OCI-LY3 (cell line): Measurements from ENCODE around the gene NOP56.

Experiments used
- H2AFZ ChIP-seq: fragments of 200-600, 300-600 bp; shearing (Covaris generic); 2 replicates; pipeline ENCODE4 v1.6.0; 2014; ENCODE audit warnings: antibody characterized with exemption, low read depth, low read length
- H3K27ac ChIP-seq: fragments of 200-600, 300-600 bp; sonication (generic); 2 replicates; pipeline ENCODE4 v1.5.1; 2014; ENCODE audit warnings: mild to moderate bottlenecking, low read length, moderate library complexity, mixed read lengths
- H3K27me3 ChIP-seq: fragments of 200-600, 300-600 bp; sonication (generic); 2 replicates; pipeline ENCODE4 v1.6.1; 2014; ENCODE audit warnings: low read depth, low read length, mixed read lengths
- H3K36me3 ChIP-seq: fragments of 200-600, 300-600 bp; sonication (generic); replicated peaks from 2 replicates; pipeline ENCODE3; 2014; ENCODE audit warnings: low read depth, low read length, mixed read lengths
- H3K4me1 ChIP-seq: fragments of 300-600, 200-600 bp; sonication (generic); 2 replicates; pipeline ENCODE4 v1.6.1; 2014; ENCODE audit warnings: low read length, mixed read lengths
- H3K4me2 ChIP-seq: fragments of 200-600, 300-600 bp; sonication (generic); 2 replicates; pipeline ENCODE4 v1.6.1; 2014; ENCODE audit warnings: low read length, mixed read lengths
- H3K4me3 ChIP-seq: fragments of 300-600, 200-600 bp; sonication (generic); 2 replicates; pipeline ENCODE4 v1.5.1; 2014; ENCODE audit warnings: antibody characterized with exemption, mild to moderate bottlenecking, low read length, moderate library complexity
- H3K79me2 ChIP-seq: fragments of 300-600, 200-600 bp; shearing (Covaris generic); 2 replicates; pipeline ENCODE4 v1.6.1; 2014; ENCODE audit warnings: mild to moderate bottlenecking, low read length, mixed read lengths
- H3K9ac ChIP-seq: fragments of 300-600, 200-600 bp; shearing (Covaris generic); 2 replicates; pipeline ENCODE4 v1.6.0; 2014; ENCODE audit warnings: mild to moderate bottlenecking, low read length, moderate library complexity
- H3K9me3 ChIP-seq: fragments of 200-600, 300-600 bp; shearing (Covaris generic); 2 replicates; pipeline ENCODE4 v1.6.1; 2014; ENCODE audit warnings: low read length, mixed read lengths; ENCODE audit not compliant: insufficient read depth
- H4K20me1 ChIP-seq: fragments of 200-600, 300-600 bp; sonication (generic); 2 replicates; pipeline ENCODE4 v1.6.1; 2016; ENCODE audit warnings: low read length, mixed read lengths; ENCODE audit not compliant: insufficient read depth
- EZH2phosphoT487 ChIP-seq: fragments of 200-600 bp; shearing (Covaris generic); IDR thresholded peaks from 2 replicates; pipeline ENCODE4 v1.6.1; 2018; ENCODE audit warnings: antibody characterized with exemption, mixed run types, low read depth
- TF ChIP-seq, protein P1 (sequence below): fragments of 200-600, 300-600 bp; sonication (generic); IDR thresholded peaks from 2 replicates; pipeline ENCODE4 v1.5.1; 2014; ENCODE audit warnings: antibody characterized with exemption, low read length, low read depth

The NOP56 gene

DNA sequence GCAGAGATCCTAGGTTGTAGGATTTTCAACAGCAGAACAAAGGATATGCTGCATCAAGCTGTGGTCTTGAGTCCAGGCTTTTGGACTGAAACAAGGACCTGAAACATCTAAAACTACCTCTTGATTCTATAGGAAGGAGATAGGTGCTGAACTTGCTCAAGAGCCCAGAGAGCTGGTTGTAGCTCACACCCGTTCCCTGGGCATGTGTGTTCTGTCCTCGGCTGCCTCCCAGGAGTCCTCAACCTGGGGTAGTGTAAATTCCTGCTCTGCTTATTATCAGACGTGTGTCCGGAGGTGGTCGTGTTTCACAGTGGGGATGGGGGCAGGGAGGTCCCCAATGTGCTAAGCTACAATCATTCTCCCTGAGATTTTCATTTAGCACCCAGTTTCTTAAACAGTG, 4.8 kb downstream of the NOP56 start:
- H3K27ac ChIP-seq, result no peak overlapping the region
- H2AFZ ChIP-seq, result no peak overlapping the region
- no peaks in the 10 kb centered on the region for H3K9me3 ChIP-seq
- TF ChIP-seq EZH2phosphoT487, result no peak
- TF ChIP-seq, protein P1, sequence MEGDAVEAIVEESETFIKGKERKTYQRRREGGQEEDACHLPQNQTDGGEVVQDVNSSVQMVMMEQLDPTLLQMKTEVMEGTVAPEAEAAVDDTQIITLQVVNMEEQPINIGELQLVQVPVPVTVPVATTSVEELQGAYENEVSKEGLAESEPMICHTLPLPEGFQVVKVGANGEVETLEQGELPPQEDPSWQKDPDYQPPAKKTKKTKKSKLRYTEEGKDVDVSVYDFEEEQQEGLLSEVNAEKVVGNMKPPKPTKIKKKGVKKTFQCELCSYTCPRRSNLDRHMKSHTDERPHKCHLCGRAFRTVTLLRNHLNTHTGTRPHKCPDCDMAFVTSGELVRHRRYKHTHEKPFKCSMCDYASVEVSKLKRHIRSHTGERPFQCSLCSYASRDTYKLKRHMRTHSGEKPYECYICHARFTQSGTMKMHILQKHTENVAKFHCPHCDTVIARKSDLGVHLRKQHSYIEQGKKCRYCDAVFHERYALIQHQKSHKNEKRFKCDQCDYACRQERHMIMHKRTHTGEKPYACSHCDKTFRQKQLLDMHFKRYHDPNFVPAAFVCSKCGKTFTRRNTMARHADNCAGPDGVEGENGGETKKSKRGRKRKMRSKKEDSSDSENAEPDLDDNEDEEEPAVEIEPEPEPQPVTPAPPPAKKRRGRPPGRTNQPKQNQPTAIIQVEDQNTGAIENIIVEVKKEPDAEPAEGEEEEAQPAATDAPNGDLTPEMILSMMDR, result no peak
- peaks cover 64% of the 10 kb centered on the region for H4K20me1 ChIP-seq
- H3K27me3 ChIP-seq, result no peaks in the 10 kb centered on the region
- H3K4me3 ChIP-seq, result no peak overlapping the region
- peaks cover 80% of the 10 kb centered on the region for H3K36me3 ChIP-seq
- peaks cover 11% of the 10 kb centered on the region for H3K4me1 ChIP-seq
- H3K79me2 ChIP-seq, result peaks cover 50% of the 10 kb centered on the region
- no peak overlapping the region for H3K9ac ChIP-seq
- no peak overlapping the region for H3K4me2 ChIP-seq

DNA sequence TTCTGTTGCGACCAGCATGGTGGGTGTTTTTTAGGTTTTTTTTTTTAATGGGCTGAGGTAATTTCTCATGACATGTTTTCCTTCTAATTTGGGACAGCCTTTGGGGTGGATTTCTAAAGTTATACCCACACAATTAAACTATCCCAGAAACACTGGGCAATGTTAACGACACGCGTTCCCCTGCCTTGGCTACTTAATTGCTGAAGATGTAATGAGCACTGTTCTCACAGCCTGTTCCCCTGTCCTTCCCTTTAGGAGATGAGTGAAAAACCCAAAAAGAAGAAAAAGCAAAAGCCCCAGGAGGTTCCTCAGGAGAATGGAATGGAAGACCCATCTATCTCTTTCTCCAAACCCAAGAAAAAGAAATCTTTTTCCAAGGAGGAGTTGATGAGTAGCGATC, 5.2 kb downstream of the NOP56 start:
- Histone ChIP-seq H3K27ac (no peak overlapping the region), H3K9ac (no peak overlapping the region), H4K20me1 (peaks cover 64% of the 10 kb centered on the region)

DNA sequence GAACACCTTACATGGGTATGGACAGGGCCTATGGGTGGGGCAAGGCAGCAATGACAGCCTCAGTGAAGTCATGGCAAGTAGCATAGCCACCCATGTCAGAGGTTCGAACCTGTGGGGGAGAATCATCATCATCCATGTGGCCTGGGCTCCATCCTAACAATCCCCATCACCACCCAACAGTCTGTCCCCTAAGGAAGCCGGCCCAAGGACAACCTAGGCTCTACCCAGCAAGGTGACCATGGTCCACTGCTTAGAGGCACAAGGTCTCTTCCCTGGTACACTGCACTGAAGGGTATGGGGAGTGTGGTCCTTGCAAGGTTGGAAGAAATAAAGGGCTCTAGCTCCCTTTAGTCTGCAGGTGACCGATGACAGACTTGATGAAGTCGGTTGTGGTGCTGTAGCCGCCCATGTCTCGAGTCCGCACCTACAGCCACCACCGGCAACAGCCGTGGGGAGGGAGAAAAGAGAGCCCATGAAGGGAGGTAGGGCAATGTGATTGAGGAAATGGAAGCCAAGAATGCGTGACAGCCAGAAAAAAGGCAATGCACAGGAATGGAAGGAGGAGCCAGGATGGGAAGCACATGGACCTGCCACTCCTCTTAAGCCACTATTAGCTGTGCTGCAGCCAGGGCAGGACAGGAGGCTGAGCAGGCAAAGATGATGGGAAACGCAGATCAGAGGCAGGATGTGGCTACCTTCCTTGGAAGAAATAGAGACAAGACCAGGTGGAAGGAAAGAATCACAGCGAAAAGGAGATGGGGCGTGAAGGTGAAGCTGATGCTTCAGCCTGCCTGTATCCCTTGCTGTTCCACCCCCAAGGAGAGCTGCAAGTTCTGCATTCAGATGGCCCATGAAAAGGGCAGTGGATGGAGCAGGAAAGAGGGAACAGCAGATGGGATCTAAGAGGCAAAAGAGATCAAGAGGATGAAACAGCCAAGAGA, 6.3 kb downstream of the NOP56 start:
- Histone ChIP-seq H3K9me3 (no peaks in the 10 kb centered on the region), H3K9ac (no peak overlapping the region), H3K4me3 (no peak overlapping the region), H3K4me2 (no peak overlapping the region), H3K27ac (no peak overlapping the region), H3K36me3 (peaks cover 73% of the 10 kb centered on the region), H3K27me3 (no peaks in the 10 kb centered on the region), H4K20me1 (peaks cover 57% of the 10 kb centered on the region), H3K4me1 (peaks cover 18% of the 10 kb centered on the region), H3K79me2 (peaks cover 47% of the 10 kb centered on the region), H2AFZ (no peak overlapping the region)
- TF ChIP-seq, protein P1, result no peak
- TF ChIP-seq EZH2phosphoT487, result no peak

More for the DNA sequence above, 5.2 kb downstream of the NOP56 start:
- Histone ChIP-seq H2AFZ (no peak overlapping the region), H3K4me2 (no peak overlapping the region), H3K4me1 (peaks cover 11% of the 10 kb centered on the region), H3K36me3 (peaks cover 80% of the 10 kb centered on the region), H3K4me3 (no peak overlapping the region), H3K9me3 (no peaks in the 10 kb centered on the region), H3K27me3 (no peaks in the 10 kb centered on the region), H3K79me2 (peaks cover 47% of the 10 kb centered on the region)
- no peak for TF ChIP-seq EZH2phosphoT487
- TF ChIP-seq, protein P1, result no peak

DNA sequence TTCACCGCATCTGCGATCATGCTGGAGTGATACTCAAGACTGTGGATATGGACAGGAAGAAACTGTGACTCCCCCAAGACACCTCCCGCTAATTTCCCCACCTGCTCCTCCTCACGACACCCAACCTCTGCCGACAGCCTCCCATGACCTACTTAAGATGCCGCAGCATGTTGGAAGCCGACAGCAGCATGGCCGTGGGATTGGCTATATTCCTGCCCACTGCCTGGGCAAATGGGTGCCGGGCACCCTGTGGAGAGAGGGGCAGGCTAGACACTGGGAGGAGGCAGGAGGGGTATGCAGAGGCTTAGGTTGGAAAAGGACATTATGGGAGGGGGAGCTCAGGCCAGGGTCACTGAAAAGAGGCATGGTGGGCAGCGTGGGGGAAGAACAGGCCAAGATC, 7.1 kb downstream of the NOP56 start:
- H3K27me3 ChIP-seq, result no peaks in the 10 kb centered on the region
- no peaks in the 10 kb centered on the region for H3K9me3 ChIP-seq
- no peak overlapping the region for H3K4me2 ChIP-seq
- H3K4me3 ChIP-seq, result no peak overlapping the region
- no peak overlapping the region for H3K9ac ChIP-seq
- H3K4me1 ChIP-seq, result peaks cover 11% of the 10 kb centered on the region
- H3K79me2 ChIP-seq, result peaks cover 46% of the 10 kb centered on the region
- H3K27ac ChIP-seq, result no peak overlapping the region
- H3K36me3 ChIP-seq, result peaks cover 64% of the 10 kb centered on the region
- H4K20me1 ChIP-seq, result peaks cover 49% of the 10 kb centered on the region
- no peak for TF ChIP-seq EZH2phosphoT487
- TF ChIP-seq, protein P1, result no peak
- no peak overlapping the region for H2AFZ ChIP-seq
